Vagina (tissue), 2 donors: Measurements from ENCODE around the gene BICD1.

Experiments
- CTCF ChIP-seq, 3 experiments: fragments of 450-650 bp in 2 of 3; fragments of 200-600 bp in 1 of 3; sonication (generic) in 1 of 3; IDR thresholded peaks; one replicate each; pipeline ENCODE4 v1.5.1; 2017 to 2019; ENCODE audit warnings: antibody characterized with exemption in 3 of 3, mild to moderate bottlenecking in 2 of 3, moderate library complexity in 2 of 3
- POLR2A ChIP-seq, 2 donors: fragments of 450-650 bp; IDR thresholded peaks; one replicate each; pipeline ENCODE4 v1.6.1; 2017; ENCODE audit warnings: antibody characterized with exemption in 2 of 2, mild to moderate bottlenecking in 2 of 2, moderate library complexity in 2 of 2

- TF ChIP-seq CTCF (IDR thresholded peaks at IDR 0.05) = no peak
- TF ChIP-seq POLR2A (IDR thresholded peaks at IDR 0.05) = no peak
These were observed 178.4 kb downstream of the BICD1 start for GRCh38 chr12:32285021-32285420.
